PC-3 (cell line): Measurements from ENCODE around the gene ZSWIM8. TPM values are rescaled to one million over a fixed set of nuclear protein-coding genes. Genes with fewer than 3 reads are reported as not detected.

Experiments used
- ATAC-seq: fragments of 200-7000 bp; cut with Tn5 transposase; 2 replicates; pipeline ENCODE4 v1.9.1; 2020; ENCODE audit warnings: mild to moderate bottlenecking, moderate library complexity
- BruUV-seq: library from RNA; stranded (reverse); fragments of 400-500 nt; replicated peaks from 2 replicates; lab custom pipeline; 2021; lab: Mats Ljungman, UMichigan
- CTCF ChIA-PET: fragments of 300-600 bp; sonication (Branson Sonifier 250); formaldehyde crosslinking; loops from one replicate; lab custom pipeline; 2022; ENCODE audit warnings: antibody characterized with exemption; lab: Charles Lee
- POLR2A ChIA-PET: fragments of 300-600 bp; sonication (Branson Sonifier 250); formaldehyde crosslinking; loops from one replicate; lab custom pipeline; 2022; ENCODE audit warnings: antibody characterized with exemption; ENCODE audit not compliant: unreplicated experiment; lab: Charles Lee
- DNase-seq: peaks from one replicate; pipeline ENCODE4 v3.0.0-alpha.2; 2015
- H2AFZ ChIP-seq: fragments of 300-600 bp; sonication (generic); 2 replicates; pipeline ENCODE4 v1.6.0; 2016; ENCODE audit warnings: antibody characterized with exemption, low read length
- H3F3A ChIP-seq: fragments of 300-600 bp; sonication (generic); one replicate; pipeline ENCODE4 v1.6.0; 2017; ENCODE audit warnings: antibody characterized with exemption, low read length, control low read depth, mild to moderate bottlenecking; ENCODE audit not compliant: unreplicated experiment
- H3K27ac ChIP-seq: fragments of 300-600 bp; sonication (generic); 2 replicates; pipeline ENCODE4 v1.5.1; 2016; ENCODE audit warnings: mild to moderate bottlenecking, low read length
- H3K27me3 ChIP-seq: fragments of 300-600 bp; sonication (generic); 2 replicates; pipeline ENCODE4 v1.6.1; 2016; ENCODE audit warnings: low read length, mixed read lengths
- H3K36me3 ChIP-seq: fragments of 300-600 bp; sonication (generic); 2 replicates; pipeline ENCODE4 v1.6.1; 2016; ENCODE audit warnings: low read depth, mixed run types, low read length, mixed read lengths
- H3K4me1 ChIP-seq: fragments of 300-600 bp; sonication (generic); 2 replicates; pipeline ENCODE4 v1.5.1; 2016; ENCODE audit warnings: low read length; ENCODE audit not compliant: insufficient read depth
- H3K4me2 ChIP-seq: fragments of 300-600 bp; sonication (generic); 2 replicates; pipeline ENCODE4 v1.6.0; 2016; ENCODE audit warnings: low read length
- H3K4me3 ChIP-seq: fragments of 300-600 bp; sonication (generic); 2 replicates; pipeline ENCODE4 v1.5.1; 2016; ENCODE audit warnings: mild to moderate bottlenecking, low read length, mixed read lengths
- H3K79me2 ChIP-seq: fragments of 300-600 bp; sonication (generic); 2 replicates; pipeline ENCODE4 v1.6.1; 2017; ENCODE audit warnings: low read length, mixed read lengths
- H3K9ac ChIP-seq: fragments of 300-600 bp; sonication (generic); 2 replicates; pipeline ENCODE4 v1.6.0; 2016; ENCODE audit warnings: mild to moderate bottlenecking, low read length
- H3K9me2 ChIP-seq: fragments of 300-600 bp; sonication (generic); replicated peaks from 2 replicates; pipeline ENCODE4 v1.6.1; 2016; ENCODE audit warnings: mixed run types, low read length, mixed read lengths
- H3K9me3 ChIP-seq: fragments of 300-600 bp; sonication (generic); 2 replicates; pipeline ENCODE4 v1.6.1; 2016; ENCODE audit warnings: low read length, mixed read lengths
- H4K20me1 ChIP-seq: fragments of 300-600 bp; sonication (generic); 2 replicates; pipeline ENCODE4 v1.6.1; 2016; ENCODE audit warnings: low read length, mixed read lengths
- EZH2 ChIP-seq: fragments of 300-600 bp; sonication (generic); IDR thresholded peaks from one replicate; pipeline ENCODE4 v1.6.1; 2017; ENCODE audit warnings: antibody characterized with exemption, mild to moderate bottlenecking, low read length; ENCODE audit not compliant: unreplicated experiment
- EZH2phosphoT487 ChIP-seq: fragments of 300-600 bp; sonication (generic); IDR thresholded peaks from 2 replicates; pipeline ENCODE4 v1.6.1; 2018; ENCODE audit warnings: mild to moderate bottlenecking, antibody characterized with exemption, low read length, borderline replicate concordance
- intact Hi-C: fragments of 100-400 bp; cut with micrococcal nuclease; formaldehyde crosslinking; loops from 2 replicates; pipeline ENCODE4 v1.9.0; 2023
- total RNA-seq: library from RNA; depleted of rRNA; stranded (reverse); fragments of >200 nt; gene quantifications from 2 replicates; pipeline ENCODE4 v1.2.3, GENCODE V29; 2014
- TF ChIP-seq, protein P1 (sequence below): fragments of 300-600 bp; sonication (generic); conservative IDR thresholded peaks from 2 replicates; pipeline ENCODE4 v1.5.1; 2017; ENCODE audit warnings: antibody characterized with exemption, low read depth, mild to moderate bottlenecking, low read length

Gene ZSWIM8
- total RNA-seq, 1 experiment from 2014 or later = 152 TPM

DNA sequence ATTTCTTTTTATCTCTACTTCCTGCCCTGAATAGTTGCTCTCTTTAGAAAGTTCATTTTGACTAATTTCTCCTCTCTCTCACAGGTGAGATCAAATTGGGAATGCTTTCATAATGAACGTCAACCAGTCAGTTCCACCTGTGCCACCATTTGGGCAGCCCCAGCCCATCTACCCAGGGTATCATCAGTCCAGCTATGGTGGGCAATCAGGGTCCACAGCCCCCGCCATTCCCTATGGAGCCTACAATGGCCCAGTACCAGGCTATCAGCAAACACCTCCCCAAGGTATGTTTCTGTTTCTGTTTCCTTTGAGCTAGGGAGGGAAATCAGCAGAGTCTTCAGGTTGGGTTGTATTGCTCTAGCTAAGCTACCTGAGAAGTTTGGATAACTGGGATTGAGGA lies 38.7 kb upstream of the ZSWIM8 start:
- no peak for ATAC-seq
- Histone ChIP-seq H3K4me2 (peak overlapping the region; percentile 17), H3K9me2 (no peaks in the 10 kb centered on the region), H3K27me3 (no peaks in the 10 kb centered on the region), H3K4me3 (no peak overlapping the region), H4K20me1 (peaks cover 19% of the 10 kb centered on the region), H2AFZ (no peak overlapping the region), H3K79me2 (peaks cover 84% of the 10 kb centered on the region), H3K9me3 (no peaks in the 10 kb centered on the region), H3K4me1 (peaks cover 35% of the 10 kb centered on the region), H3K36me3 (peaks cover 42% of the 10 kb centered on the region), H3K27ac (no peak overlapping the region), H3F3A (peaks cover 16% of the 10 kb centered on the region), H3K9ac (no peak overlapping the region)
- BruUV-seq = no TSS peak
- intact Hi-C loops = loop anchor here (10.0 kb wide), 1 partner anchor 332 kb away; the partner anchor contains the start of gene ANXA7
- ChIA-PET CTCF (no interaction called here), POLR2A (interaction anchor here (0.5 to 0.6 kb wide), 2 partner anchors 9 to 33 kb away, joined by 3 to 7 read pairs; no protein-coding TSS in a partner anchor)
- DNase-seq = no peak
- TF ChIP-seq, protein P1, sequence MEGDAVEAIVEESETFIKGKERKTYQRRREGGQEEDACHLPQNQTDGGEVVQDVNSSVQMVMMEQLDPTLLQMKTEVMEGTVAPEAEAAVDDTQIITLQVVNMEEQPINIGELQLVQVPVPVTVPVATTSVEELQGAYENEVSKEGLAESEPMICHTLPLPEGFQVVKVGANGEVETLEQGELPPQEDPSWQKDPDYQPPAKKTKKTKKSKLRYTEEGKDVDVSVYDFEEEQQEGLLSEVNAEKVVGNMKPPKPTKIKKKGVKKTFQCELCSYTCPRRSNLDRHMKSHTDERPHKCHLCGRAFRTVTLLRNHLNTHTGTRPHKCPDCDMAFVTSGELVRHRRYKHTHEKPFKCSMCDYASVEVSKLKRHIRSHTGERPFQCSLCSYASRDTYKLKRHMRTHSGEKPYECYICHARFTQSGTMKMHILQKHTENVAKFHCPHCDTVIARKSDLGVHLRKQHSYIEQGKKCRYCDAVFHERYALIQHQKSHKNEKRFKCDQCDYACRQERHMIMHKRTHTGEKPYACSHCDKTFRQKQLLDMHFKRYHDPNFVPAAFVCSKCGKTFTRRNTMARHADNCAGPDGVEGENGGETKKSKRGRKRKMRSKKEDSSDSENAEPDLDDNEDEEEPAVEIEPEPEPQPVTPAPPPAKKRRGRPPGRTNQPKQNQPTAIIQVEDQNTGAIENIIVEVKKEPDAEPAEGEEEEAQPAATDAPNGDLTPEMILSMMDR = no peak
- TF ChIP-seq EZH2phosphoT487 (no peak), EZH2 (no peak)

DNA sequence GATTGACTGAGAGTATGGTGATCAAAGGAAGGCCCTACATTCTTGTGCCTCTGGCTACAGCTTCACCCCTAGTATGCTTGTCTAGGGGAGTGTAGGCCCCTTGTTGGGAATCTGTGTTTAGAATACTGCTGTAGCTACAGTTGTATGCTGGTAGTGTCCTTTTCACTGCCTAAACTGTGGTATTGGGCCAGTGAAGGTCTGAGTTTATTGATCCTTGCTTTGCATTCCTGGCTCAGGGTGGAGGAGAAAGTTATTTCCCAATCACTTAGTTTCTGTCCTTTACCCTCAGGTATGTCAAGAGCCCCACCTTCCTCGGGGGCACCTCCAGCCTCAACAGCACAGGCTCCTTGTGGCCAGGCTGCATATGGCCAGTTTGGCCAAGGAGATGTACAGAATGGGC lies 34.6 kb upstream of the ZSWIM8 start:
- TF ChIP-seq EZH2phosphoT487 = no peak
- TF ChIP-seq EZH2 = no peak
- TF ChIP-seq, protein P1 = no peak
- ATAC-seq (no peak), DNase-seq (no peak)
- Histone ChIP-seq H3K4me3 (no peak overlapping the region), H3K9me2 (no peaks in the 10 kb centered on the region), H3K9ac (no peak overlapping the region), H3K4me1 (peaks cover 7% of the 10 kb centered on the region), H3K27ac (no peak overlapping the region), H3K4me2 (no peak overlapping the region), H3F3A (no peaks in the 10 kb centered on the region), H3K79me2 (peaks cover 68% of the 10 kb centered on the region), H3K36me3 (peaks cover 66% of the 10 kb centered on the region), H3K9me3 (no peaks in the 10 kb centered on the region), H3K27me3 (no peaks in the 10 kb centered on the region), H2AFZ (no peak overlapping the region), H4K20me1 (peaks cover 21% of the 10 kb centered on the region)
- BruUV-seq = no TSS peak
- CTCF ChIA-PET = no interaction called here
- POLR2A ChIA-PET = no interaction called here
- intact Hi-C loops = no loop called here

DNA sequence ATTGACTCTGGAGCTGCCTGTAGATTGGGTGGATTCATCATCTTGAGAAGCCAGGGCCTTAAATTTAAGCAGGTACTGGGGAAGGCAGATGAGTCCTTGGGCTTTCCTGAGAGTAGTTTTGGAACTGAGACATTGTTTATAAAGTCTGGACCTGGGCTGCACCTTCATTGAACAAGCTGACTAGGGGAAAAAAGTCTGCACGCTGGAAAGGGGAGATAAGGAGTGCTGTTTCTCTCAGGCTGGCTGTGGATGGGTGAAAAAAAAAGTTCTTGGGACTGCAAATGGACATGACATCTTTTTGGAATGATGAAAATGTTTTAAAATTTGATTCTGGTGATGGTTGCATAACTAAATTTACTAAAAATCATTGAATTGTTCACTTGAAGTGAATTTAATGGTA lies 29.2 kb upstream of the ZSWIM8 start:
- Histone ChIP-seq H3K27ac (no peak overlapping the region), H3K36me3 (peaks cover 77% of the 10 kb centered on the region), H3K9ac (no peak overlapping the region), H2AFZ (no peak overlapping the region), H3K4me1 (peaks cover 16% of the 10 kb centered on the region), H4K20me1 (peaks cover 16% of the 10 kb centered on the region; the same call in 1 of the 2 replicates), H3K9me3 (no peaks in the 10 kb centered on the region), H3K79me2 (peaks cover 72% of the 10 kb centered on the region), H3K4me2 (peak overlapping the region; percentile 0; the same call in 1 of the 2 replicates), H3K27me3 (no peaks in the 10 kb centered on the region), H3K9me2 (no peaks in the 10 kb centered on the region), H3F3A (no peaks in the 10 kb centered on the region), H3K4me3 (no peak overlapping the region)
- intact Hi-C loops = no loop called here
- ATAC-seq = no peak
- POLR2A ChIA-PET = no interaction called here
- DNase-seq = no peak
- CTCF ChIA-PET = interaction anchor here (1.0 kb wide), 1 partner anchor 102 kb away, joined by 5 read pairs; no protein-coding TSS in a partner anchor
- no TSS peak for BruUV-seq
- TF ChIP-seq EZH2phosphoT487 (no peak), EZH2 (no peak)
- TF ChIP-seq, protein P1 = no peak
